ENCODE data around the gene NEDD4. TPM values are rescaled to one million over a fixed set of nuclear protein-coding genes. Genes with fewer than 3 reads are reported as not detected.

Gene NEDD4
- total and polyA plus RNA-seq, 10 of the 15 experiments (the other 5 are each of a cell fraction or from before 2014, with no cell fraction given) = 1.3 to 7.7 (median 4.4) TPM

GRCh38 chr15:55824857-55825613 lies 168.4 kb downstream of the NEDD4 start (continued):
- TF ChIP-seq CUX1 (IDR thresholded peaks at IDR 0.05; ENCODE audit: insufficient replicate concordance, low read depth, low read length) = no peak
- TF ChIP-seq ZNF687 (IDR thresholded peaks at IDR 0.05) = no peak
- TF ChIP-seq MTA2 (IDR thresholded peaks at IDR 0.05; ENCODE audit: low read depth) = no peak
- no peak for TF ChIP-seq BRCA1 (IDR thresholded peaks at IDR 0.05; ENCODE audit: low read depth, low read length)
- no peak for TF ChIP-seq TARDBP (IDR thresholded peaks at IDR 0.05; ENCODE audit: borderline replicate concordance)
- TF ChIP-seq NR2C1 (IDR thresholded peaks at IDR 0.05) = no peak

Data from GM12878 (cell line).